Hematopoietic multipotent progenitor cell treated with erythropoietin and hydrocortisone succinate and interleukin-3 and kit ligand, for 15 days (in vitro differentiated cells): Measurements from ENCODE around the gene GPR25.

ENCODE experiments used
- DNase-seq: peaks from one replicate; pipeline ENCODE4 v3.0.0-alpha.2; 2015; ENCODE audit warnings: low spot score

The GPR25 gene

GRCh38 chr1:200872446-200873115, at the start of gene GPR25:
GPR25 (plus strand) TSS chr1:200872981; CDS start chr1:200873038, 57 bp downstream.
- DNase-seq = no peak

DNA sequence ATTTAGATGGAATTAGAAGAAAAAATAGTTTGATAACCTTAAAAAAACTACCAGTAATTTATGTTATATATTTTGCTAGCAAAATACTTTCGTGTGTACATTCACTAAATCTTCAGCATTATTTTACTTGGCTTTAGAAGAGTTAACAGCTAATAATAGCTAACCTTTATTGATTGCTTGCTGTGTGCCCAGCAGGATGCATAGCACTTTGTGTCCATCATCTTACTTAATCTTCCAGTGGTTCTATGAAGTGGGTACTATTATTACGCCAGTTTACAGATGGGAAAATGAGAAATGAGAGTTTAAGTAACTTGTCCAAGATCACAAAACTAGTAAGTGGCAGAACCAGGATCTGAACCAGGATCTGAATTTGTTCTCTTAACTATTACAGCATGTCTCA, 41.7 kb upstream of the GPR25 start:
- DNase-seq = no peak

- no peak for DNase-seq
Observed at GRCh38 chr1:200834383-200834782, 38.4 kb upstream of the GPR25 start.

DNA sequence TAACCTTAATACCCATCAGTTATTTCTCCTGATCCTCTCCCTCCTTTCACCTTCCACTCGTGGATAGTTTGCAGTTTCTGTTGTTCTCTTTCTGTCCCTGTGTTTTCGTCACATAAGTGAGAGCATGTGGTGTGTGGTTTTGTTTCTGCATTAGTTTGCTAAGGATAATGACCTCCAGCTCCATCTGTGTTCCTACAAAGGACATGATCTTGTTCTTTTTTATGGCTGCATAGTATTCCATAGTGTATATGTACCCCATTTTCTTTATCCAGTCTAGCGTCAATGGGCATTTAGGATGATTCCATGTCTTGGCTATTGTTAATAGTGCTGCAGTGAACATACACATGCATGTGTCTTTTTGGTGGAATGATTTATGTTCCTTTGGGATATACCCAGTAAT, 36.6 kb upstream of the GPR25 start:
- no peak for DNase-seq

- peak; percentile 10 for DNase-seq
Observed at GRCh38 chr1:200837931-200838571, 34.7 kb upstream of the GPR25 start.

DNA sequence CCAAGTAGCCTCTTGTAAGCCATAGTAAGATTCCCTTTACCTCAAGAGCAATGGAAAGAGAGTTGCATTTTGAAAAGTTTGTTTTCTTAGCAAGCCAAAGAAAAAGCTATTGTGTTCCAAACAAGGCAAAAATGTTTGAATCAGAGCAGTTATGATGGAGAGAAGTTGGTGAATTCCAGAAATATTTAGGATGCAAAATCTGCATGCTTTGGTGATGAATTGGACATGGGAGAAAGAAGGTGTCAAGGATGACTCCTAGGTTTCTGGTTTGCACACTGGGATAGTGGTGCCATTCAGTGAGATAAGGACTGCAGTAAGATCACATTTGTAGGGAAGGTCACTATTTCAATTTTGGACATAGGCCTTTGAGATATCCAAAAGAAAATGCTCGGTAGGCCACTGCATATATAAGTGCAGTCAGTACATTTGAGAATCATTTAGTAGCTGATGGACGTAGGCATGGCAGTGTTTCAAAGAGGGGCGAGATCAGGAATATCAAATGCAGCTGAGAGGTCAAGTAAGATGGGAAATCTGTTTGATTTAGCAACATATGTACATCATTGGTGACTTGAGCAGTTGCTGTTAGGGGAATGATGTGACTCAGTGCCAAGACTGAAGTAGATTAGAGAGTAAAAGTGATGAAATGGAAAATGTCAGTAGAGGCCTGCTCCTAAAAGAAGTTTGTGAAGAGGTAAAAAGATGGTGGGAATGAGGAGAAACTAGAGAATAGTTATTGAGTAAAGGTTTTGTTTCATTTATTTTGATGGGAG, 33.9 kb upstream of the GPR25 start:
- no peak for DNase-seq

DNA sequence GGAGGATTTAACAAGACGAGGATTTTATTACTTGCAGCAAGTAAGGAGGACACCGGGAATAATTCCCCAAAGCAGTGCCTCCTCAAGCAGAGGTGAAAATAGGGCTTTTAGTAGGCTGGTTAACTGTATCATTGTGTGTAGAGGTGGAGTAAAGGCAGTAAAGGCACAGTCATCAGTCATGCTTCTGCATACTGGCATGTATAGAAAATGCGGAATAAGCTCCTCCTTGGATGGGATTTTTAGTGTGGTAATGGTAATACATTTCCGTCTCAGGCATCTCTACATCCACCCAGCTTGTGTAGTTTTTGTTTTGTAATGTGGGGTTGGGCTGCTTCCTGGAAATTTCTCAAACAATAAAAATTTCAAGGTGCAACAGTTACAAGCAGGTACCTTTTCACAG, 27.4 kb upstream of the GPR25 start:
- no peak for DNase-seq

DNA sequence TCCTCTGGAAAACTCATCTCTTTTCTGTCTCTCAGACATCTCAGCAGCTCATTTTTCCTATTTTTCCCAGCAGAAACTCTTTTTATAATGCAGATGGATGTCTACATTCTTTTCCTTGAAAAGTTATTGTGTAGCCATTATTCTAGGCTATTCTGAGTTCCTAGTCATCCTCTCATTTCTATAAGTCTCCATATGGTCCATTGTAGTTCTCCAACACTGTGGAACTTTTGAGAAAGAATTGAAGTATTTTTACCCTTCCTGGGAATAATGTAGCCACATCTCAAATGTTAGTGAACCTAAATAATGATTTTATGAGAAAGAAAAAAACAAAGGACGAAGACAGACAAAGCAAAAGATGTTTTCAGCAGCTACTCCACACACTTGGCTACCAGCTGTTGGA, 26.4 kb upstream of the GPR25 start:
- no peak for DNase-seq

DNA sequence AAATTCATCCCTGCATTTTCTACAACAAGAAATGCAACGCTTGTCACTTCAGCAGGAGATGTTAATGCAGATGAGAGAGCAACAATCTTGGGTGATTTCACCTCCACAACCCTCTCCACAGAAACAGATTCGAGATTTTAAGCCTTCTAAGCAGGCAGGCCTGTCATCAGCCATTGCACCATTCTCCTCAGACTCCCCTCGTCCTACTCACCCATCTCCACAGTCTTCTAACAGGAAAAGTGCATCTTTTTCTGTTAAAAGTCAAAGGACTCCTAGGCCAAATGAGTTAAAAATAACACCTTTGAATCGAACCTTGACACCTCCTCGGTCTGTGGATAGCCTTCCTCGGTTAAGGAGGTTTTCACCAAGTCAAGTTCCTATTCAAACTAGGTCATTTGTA, 23.4 kb upstream of the GPR25 start:
- DNase-seq = no peak

- DNase-seq = no peak
Observed at GRCh38 chr1:200850554-200850953, 22.2 kb upstream of the GPR25 start.

DNA sequence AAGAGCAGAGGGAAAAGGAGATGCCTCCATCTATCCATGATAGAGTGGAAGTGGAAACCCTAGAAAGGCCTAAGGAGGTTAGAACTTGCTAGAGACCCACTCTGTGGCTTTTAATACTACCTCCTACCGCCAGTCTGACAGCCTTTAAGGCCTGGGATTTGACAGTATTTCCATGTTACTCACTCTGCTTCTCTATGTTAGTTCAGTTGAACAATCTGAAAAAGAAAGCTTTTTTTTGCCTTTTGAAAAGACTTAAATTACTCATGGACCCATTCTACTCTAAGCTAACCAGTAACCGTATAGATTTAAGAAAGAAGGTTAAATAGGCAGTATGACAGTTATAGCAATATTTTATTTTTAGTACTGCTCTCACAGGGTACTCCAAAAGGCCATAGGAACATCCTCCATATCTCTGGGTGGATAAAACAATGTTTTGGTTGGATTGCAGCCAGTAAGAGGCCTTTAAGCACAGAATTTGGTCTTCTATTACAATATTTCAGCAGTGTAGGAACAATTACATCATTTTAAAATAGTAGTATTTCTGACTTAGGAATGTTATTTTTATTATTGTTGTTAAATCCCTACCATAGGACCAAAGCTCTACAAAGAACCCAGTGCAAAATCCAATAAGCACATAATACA, 15.9 kb upstream of the GPR25 start:
- no peak for DNase-seq

DNA sequence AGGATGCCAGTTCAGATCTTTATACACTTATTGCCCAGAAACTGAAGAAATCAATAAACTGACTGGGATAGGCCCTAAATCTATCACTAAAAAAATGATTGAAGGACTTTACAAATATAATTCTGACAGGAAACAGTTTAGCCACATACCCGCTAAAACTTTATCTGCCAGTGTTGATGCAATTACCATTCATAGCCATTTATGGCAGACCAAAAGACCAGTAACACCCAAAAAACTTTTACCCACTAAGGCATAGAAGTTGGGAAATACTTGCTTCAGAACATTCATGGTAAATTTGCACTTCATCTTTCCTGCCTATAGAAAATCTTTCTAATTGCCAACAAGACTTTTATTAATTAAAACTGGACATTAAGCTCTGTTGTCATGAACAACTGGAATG, 15.0 kb upstream of the GPR25 start:
- no peak for DNase-seq

DNA sequence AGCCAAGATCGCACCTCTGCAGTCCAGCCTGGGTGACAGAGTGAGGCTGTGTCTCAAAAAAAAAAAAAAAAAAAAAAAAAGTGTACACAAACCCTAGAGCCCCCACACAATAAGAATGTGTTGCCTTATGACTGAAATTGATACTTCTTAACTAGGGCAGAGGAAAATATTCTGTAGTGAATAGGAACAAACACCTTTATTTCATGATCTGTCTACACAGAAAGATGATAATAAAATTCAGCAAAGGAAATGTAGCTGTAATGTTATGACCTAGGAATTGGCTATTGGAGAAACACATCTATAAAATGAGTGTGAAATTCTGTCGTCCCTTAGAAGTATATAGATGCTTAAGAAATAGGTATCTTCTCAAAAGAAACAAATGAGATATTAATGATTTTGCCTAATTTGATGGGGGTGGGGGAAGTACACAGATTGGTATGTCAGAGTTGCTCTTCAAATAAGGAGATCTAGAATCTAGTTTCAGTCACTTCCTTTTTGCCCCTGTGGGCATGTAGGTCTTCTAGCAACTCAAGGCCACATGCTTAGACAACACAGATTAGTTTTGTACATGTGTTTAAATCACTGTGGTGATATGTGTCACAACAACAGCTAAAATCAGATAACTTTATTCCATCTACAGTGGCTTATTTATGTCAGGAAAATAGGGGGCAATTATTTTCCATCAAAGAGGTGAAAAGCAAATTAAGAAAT, 10.7 kb upstream of the GPR25 start:
- DNase-seq = no peak

DNA sequence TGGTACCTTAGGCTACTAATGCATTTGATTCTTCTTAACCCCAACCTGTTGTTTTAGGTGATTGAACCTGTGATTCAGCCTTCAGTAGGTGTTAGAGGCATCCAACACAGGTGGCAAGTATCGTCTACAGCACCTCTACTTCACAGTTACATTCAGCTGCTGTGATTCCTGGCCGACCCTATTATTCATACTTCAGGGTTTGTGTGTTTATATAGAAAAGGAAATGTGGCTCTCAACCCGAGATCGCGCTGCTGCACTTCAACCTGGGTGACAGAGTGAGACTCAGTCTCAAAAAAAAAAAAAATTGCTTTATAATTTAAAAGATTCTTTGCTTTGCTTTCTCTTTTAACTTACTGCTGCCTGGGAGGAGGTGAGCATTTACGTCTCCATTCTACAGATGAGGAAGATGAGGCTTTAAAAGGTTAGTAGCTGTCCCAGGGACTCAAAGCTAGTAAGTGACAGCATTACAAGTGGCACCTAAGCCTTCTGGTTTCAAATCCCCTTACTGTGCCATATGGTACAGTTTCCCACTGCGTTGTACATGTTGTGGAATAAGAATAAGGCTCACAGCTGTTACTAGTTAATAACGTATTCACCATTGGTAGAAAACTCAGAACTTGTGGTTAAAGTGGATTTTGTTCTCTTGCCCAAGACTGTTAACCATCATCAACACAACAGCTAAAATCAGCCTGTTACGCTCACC, 9.9 kb upstream of the GPR25 start:
- no peak for DNase-seq

DNA sequence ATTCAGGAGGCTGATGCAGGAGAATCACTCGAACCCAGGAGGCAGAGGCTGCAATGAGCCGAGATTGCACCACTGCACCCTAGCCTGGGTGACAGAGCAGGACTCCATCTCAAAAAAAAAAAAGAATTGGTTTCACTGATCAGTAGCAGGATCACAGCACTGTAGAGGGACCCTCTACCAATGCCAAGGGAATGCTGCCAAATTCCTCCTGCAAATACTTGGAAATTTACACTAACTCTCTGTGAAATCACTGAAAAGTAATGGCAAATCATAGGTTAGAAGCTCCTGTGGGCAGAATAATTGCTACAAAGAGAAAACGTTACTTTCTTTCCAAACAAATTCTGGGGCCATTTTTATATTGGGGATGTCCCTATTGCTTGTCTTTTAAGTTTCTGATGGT, 6.7 kb upstream of the GPR25 start:
- DNase-seq = no peak

DNA sequence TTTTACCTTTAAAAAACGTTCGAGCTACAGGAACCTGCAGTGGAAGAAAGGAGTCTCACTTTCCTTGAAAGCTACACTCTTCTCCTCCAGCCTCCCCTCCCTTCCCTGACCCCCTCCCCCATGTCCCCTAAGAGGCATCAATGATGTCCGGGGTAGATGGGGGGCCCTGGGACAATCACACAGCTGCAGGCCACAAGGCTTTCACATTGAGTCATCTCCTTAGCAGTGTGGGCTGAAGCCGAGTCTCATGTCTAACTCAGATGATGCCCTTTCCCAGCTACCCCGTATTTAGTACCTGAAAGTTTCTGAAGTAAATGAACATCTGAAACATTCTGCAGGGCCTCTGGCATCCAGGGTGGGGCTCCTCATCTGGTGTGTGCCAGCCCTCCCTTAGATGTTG, 6.3 kb upstream of the GPR25 start:
- DNase-seq = no peak

GRCh38 chr1:200867018-200867811, 5.6 kb upstream of the GPR25 start:
- DNase-seq = no peak

- no peak for DNase-seq
Observed at GRCh38 chr1:200869376-200869752, 3.4 kb upstream of the GPR25 start.

DNA sequence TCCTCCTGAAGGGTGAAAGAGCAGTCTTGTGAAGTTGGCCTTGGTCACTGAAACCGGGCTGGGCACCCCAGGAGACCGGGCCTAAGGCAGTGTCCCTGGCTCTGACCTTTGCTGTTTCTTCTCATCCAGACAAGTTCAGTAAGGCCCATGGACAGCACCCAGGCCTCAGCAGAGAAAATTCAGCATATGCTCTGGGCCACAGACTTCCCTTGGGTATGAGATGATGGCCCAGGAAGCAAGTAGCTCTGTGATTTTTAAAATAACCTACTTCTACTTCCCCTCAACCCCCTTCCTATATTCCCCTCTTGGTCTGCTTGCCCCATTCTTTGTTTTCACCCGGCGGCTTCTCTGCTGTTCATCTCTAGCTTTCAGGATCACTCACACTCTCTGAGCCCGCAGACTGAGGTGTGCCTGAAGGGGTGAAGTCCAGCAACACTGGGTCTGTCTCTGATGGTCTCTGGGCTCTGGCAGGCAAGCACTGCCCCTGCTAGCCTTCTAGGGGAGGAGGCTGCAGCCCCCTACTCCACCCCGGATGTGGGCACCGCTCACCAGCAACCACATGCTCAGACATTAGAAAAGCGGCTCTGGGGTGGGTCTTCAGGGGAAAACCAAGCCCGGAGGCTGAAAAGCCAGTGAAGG, 2.9 kb upstream of the GPR25 start:
- no peak for DNase-seq

GRCh38 chr1:200873116-200873670, 412 bp downstream of the GPR25 start:
- no peak for DNase-seq
